Measurements from ENCODE around the gene SERPINB1. TPM values are rescaled to one million over a fixed set of nuclear protein-coding genes. Genes with fewer than 3 reads are reported as not detected.

The SERPINB1 gene
- total RNA-seq, 1 experiment from 2014 or later, result 0.22 TPM

GRCh38 chr6:2812695-2813094 is 29.0 kb downstream of the SERPINB1 start:
- no peaks in the 10 kb centered on the region for H3K27me3 ChIP-seq (ENCODE audit: low read length)
- H3K4me1 ChIP-seq (ENCODE audit: low read length), result no peaks in the 10 kb centered on the region
- no peak for DNase-seq
- H3K27ac ChIP-seq (ENCODE audit: low read length), result no peak overlapping the region
- H3K9me2 ChIP-seq (replicated peaks; ENCODE audit: insufficient read depth, low read length), result no peaks in the 10 kb centered on the region
- H3K4me2 ChIP-seq (ENCODE audit: low read depth, low read length, poor library complexity, severe bottlenecking), result no peak overlapping the region
- H3K9me3 ChIP-seq (ENCODE audit: low read length), result peaks cover 12% of the 10 kb centered on the region; the same call in 1 of the 2 replicates
- H2AFZ ChIP-seq (ENCODE audit: low read length), result no peak overlapping the region
- H3K36me3 ChIP-seq (ENCODE audit: insufficient read depth, low read length), result 0 out of 2 replicates have a peak, but pooled peaks cover 6% of the 10 kb centered on the region
- H3K4me3 ChIP-seq (ENCODE audit: low read length), result no peak overlapping the region
- H3K79me2 ChIP-seq (ENCODE audit: low read length), result no peaks in the 10 kb centered on the region
- H4K20me1 ChIP-seq (ENCODE audit: insufficient read depth, low read depth, low read length), result peaks cover 4% of the 10 kb centered on the region; the same call in 1 of the 2 replicates
- no peak overlapping the region for H3K9ac ChIP-seq (ENCODE audit: low read length)

GRCh38 chr6:2810092-2810671 is 31.5 kb downstream of the SERPINB1 start:
- Histone ChIP-seq H3K9me3 (ENCODE audit: low read length) (peaks cover 2% of the 10 kb centered on the region; the same call in 1 of the 2 replicates), H2AFZ (ENCODE audit: low read length) (no peak overlapping the region), H3K27ac (ENCODE audit: low read length) (no peak overlapping the region), H3K9me2 (replicated peaks; ENCODE audit: insufficient read depth, low read length) (no peaks in the 10 kb centered on the region), H3K4me3 (ENCODE audit: low read length) (no peak overlapping the region), H3K36me3 (ENCODE audit: insufficient read depth, low read length) (no peaks in the 10 kb centered on the region), H3K27me3 (ENCODE audit: low read length) (no peaks in the 10 kb centered on the region), H3K4me1 (ENCODE audit: low read length) (no peaks in the 10 kb centered on the region), H3K79me2 (ENCODE audit: low read length) (no peaks in the 10 kb centered on the region), H3K9ac (ENCODE audit: low read length) (no peak overlapping the region), H3K4me2 (ENCODE audit: low read depth, low read length, poor library complexity, severe bottlenecking) (no peak overlapping the region), H4K20me1 (ENCODE audit: insufficient read depth, low read depth, low read length) (peaks cover 7% of the 10 kb centered on the region; the same call in 1 of the 2 replicates)
- no peak for DNase-seq

GRCh38 chr6:2809015-2809414 is 32.6 kb downstream of the SERPINB1 start:
- Histone ChIP-seq H3K9me3 (ENCODE audit: low read length) (no peaks in the 10 kb centered on the region), H3K4me2 (ENCODE audit: low read depth, low read length, poor library complexity, severe bottlenecking) (no peak overlapping the region), H3K9me2 (replicated peaks; ENCODE audit: insufficient read depth, low read length) (no peaks in the 10 kb centered on the region), H3K27ac (ENCODE audit: low read length) (no peak overlapping the region), H4K20me1 (ENCODE audit: insufficient read depth, low read depth, low read length) (peaks cover 9% of the 10 kb centered on the region), H2AFZ (ENCODE audit: low read length) (no peak overlapping the region), H3K27me3 (ENCODE audit: low read length) (no peaks in the 10 kb centered on the region), H3K79me2 (ENCODE audit: low read length) (no peaks in the 10 kb centered on the region), H3K4me3 (ENCODE audit: low read length) (no peak overlapping the region), H3K4me1 (ENCODE audit: low read length) (no peaks in the 10 kb centered on the region), H3K9ac (ENCODE audit: low read length) (no peak overlapping the region), H3K36me3 (ENCODE audit: insufficient read depth, low read length) (no peaks in the 10 kb centered on the region)
- DNase-seq, result no peak

GRCh38 chr6:2807342-2808090 is 34.1 kb downstream of the SERPINB1 start:
- Histone ChIP-seq H3K4me3 (ENCODE audit: low read length) (no peak overlapping the region), H3K27me3 (ENCODE audit: low read length) (no peaks in the 10 kb centered on the region), H3K9me2 (replicated peaks; ENCODE audit: insufficient read depth, low read length) (no peaks in the 10 kb centered on the region), H3K9me3 (ENCODE audit: low read length) (no peaks in the 10 kb centered on the region), H3K4me1 (ENCODE audit: low read length) (no peaks in the 10 kb centered on the region), H2AFZ (ENCODE audit: low read length) (no peak overlapping the region), H3K36me3 (ENCODE audit: insufficient read depth, low read length) (no peaks in the 10 kb centered on the region), H3K27ac (ENCODE audit: low read length) (no peak overlapping the region), H3K9ac (ENCODE audit: low read length) (no peak overlapping the region), H3K79me2 (ENCODE audit: low read length) (no peaks in the 10 kb centered on the region), H4K20me1 (ENCODE audit: insufficient read depth, low read depth, low read length) (peaks cover 18% of the 10 kb centered on the region), H3K4me2 (ENCODE audit: low read depth, low read length, poor library complexity, severe bottlenecking) (no peak overlapping the region)
- DNase-seq, result no peak

- Histone ChIP-seq H4K20me1 (ENCODE audit: insufficient read depth, low read depth, low read length) (peaks cover 25% of the 10 kb centered on the region), H3K9me3 (ENCODE audit: low read length) (no peaks in the 10 kb centered on the region), H3K27me3 (ENCODE audit: low read length) (no peaks in the 10 kb centered on the region), H3K27ac (ENCODE audit: low read length) (no peak overlapping the region), H3K4me2 (ENCODE audit: low read depth, low read length, poor library complexity, severe bottlenecking) (no peak overlapping the region), H3K4me3 (ENCODE audit: low read length) (no peak overlapping the region), H3K79me2 (ENCODE audit: low read length) (no peaks in the 10 kb centered on the region), H3K4me1 (ENCODE audit: low read length) (no peaks in the 10 kb centered on the region), H3K9me2 (replicated peaks; ENCODE audit: insufficient read depth, low read length) (no peaks in the 10 kb centered on the region), H2AFZ (ENCODE audit: low read length) (no peak overlapping the region), H3K36me3 (ENCODE audit: insufficient read depth, low read length) (no peaks in the 10 kb centered on the region), H3K9ac (ENCODE audit: low read length) (no peak overlapping the region)
- no peak for DNase-seq
Measured at GRCh38 chr6:2806644-2807043, 35.0 kb downstream of the SERPINB1 start.

- Histone ChIP-seq H3K4me3 (ENCODE audit: low read length) (no peak overlapping the region), H3K27ac (ENCODE audit: low read length) (no peak overlapping the region), H3K36me3 (ENCODE audit: insufficient read depth, low read length) (no peaks in the 10 kb centered on the region), H3K4me2 (ENCODE audit: low read depth, low read length, poor library complexity, severe bottlenecking) (no peak overlapping the region), H3K79me2 (ENCODE audit: low read length) (no peaks in the 10 kb centered on the region), H3K9me3 (ENCODE audit: low read length) (no peaks in the 10 kb centered on the region), H3K9me2 (replicated peaks; ENCODE audit: insufficient read depth, low read length) (no peaks in the 10 kb centered on the region), H3K27me3 (ENCODE audit: low read length) (no peaks in the 10 kb centered on the region), H3K4me1 (ENCODE audit: low read length) (no peaks in the 10 kb centered on the region), H2AFZ (ENCODE audit: low read length) (no peak overlapping the region), H4K20me1 (ENCODE audit: insufficient read depth, low read depth, low read length) (peaks cover 25% of the 10 kb centered on the region), H3K9ac (ENCODE audit: low read length) (no peak overlapping the region)
- no peak for DNase-seq
Measured at GRCh38 chr6:2805031-2805430, 36.6 kb downstream of the SERPINB1 start.

GRCh38 chr6:2804516-2804915 is 37.1 kb downstream of the SERPINB1 start:
- no peaks in the 10 kb centered on the region for H3K4me1 ChIP-seq (ENCODE audit: low read length)
- H3K27ac ChIP-seq (ENCODE audit: low read length), result no peak overlapping the region
- no peaks in the 10 kb centered on the region for H3K9me3 ChIP-seq (ENCODE audit: low read length)
- no peaks in the 10 kb centered on the region for H3K27me3 ChIP-seq (ENCODE audit: low read length)
- H4K20me1 ChIP-seq (ENCODE audit: insufficient read depth, low read depth, low read length), result peaks cover 22% of the 10 kb centered on the region
- H3K9ac ChIP-seq (ENCODE audit: low read length), result no peak overlapping the region
- no peaks in the 10 kb centered on the region for H3K36me3 ChIP-seq (ENCODE audit: insufficient read depth, low read length)
- no peaks in the 10 kb centered on the region for H3K79me2 ChIP-seq (ENCODE audit: low read length)
- H3K9me2 ChIP-seq (replicated peaks; ENCODE audit: insufficient read depth, low read length), result no peaks in the 10 kb centered on the region
- no peak overlapping the region for H3K4me2 ChIP-seq (ENCODE audit: low read depth, low read length, poor library complexity, severe bottlenecking)
- no peak for DNase-seq
- no peak overlapping the region for H2AFZ ChIP-seq (ENCODE audit: low read length)
- H3K4me3 ChIP-seq (ENCODE audit: low read length), result no peak overlapping the region

GRCh38 chr6:2803731-2804429 is 37.8 kb downstream of the SERPINB1 start:
- H3K79me2 ChIP-seq (ENCODE audit: low read length), result no peaks in the 10 kb centered on the region
- H4K20me1 ChIP-seq (ENCODE audit: insufficient read depth, low read depth, low read length), result peaks cover 21% of the 10 kb centered on the region
- no peak overlapping the region for H3K4me2 ChIP-seq (ENCODE audit: low read depth, low read length, poor library complexity, severe bottlenecking)
- H3K36me3 ChIP-seq (ENCODE audit: insufficient read depth, low read length), result no peaks in the 10 kb centered on the region
- no peak overlapping the region for H3K4me3 ChIP-seq (ENCODE audit: low read length)
- H2AFZ ChIP-seq (ENCODE audit: low read length), result no peak overlapping the region
- H3K9ac ChIP-seq (ENCODE audit: low read length), result no peak overlapping the region
- H3K9me2 ChIP-seq (replicated peaks; ENCODE audit: insufficient read depth, low read length), result no peaks in the 10 kb centered on the region
- no peaks in the 10 kb centered on the region for H3K27me3 ChIP-seq (ENCODE audit: low read length)
- H3K27ac ChIP-seq (ENCODE audit: low read length), result no peak overlapping the region
- DNase-seq, result no peak
- no peaks in the 10 kb centered on the region for H3K9me3 ChIP-seq (ENCODE audit: low read length)
- H3K4me1 ChIP-seq (ENCODE audit: low read length), result no peaks in the 10 kb centered on the region

Measured in Karpas-422 (cell line).